CD4-positive, alpha-beta memory T cell (primary cell): ENCODE results near the gene FAM124A. TPM values are rescaled to one million over a fixed set of nuclear protein-coding genes. Genes with fewer than 3 reads are reported as not detected.

ENCODE experiments used
- CTCF ChIA-PET: fragments of 350-600 bp; sonication (Branson Sonifier 250); formaldehyde crosslinking; loops from one replicate; lab custom pipeline; 2021; ENCODE audit warnings: inconsistent platforms; ENCODE audit not compliant: partially characterized antibody; lab: Charles Lee
- POLR2A ChIA-PET: fragments of 350-600 bp; sonication (Branson Sonifier 250); formaldehyde crosslinking; loops from one replicate; lab custom pipeline; 2021; ENCODE audit not compliant: partially characterized antibody; lab: Charles Lee
- DNase-seq, 5 donors: peaks; one replicate each; pipeline versions ENCODE4 v3.0.0 to v3.0.0-alpha.2; 2020 to 2022; ENCODE audit warnings: mixed read lengths in 1 of 5
- H3K27ac ChIP-seq: one replicate; pipeline ENCODE4 v1.7.0; 2013; ENCODE audit warnings: low read depth, low read length
- H3K27me3 ChIP-seq: 2 replicates; pipeline ENCODE4 v1.7.0; 2013; ENCODE audit warnings: mild to moderate bottlenecking, low read length, moderate library complexity; ENCODE audit not compliant: insufficient read depth
- H3K36me3 ChIP-seq: 2 replicates; pipeline ENCODE4 v1.7.0; 2013; ENCODE audit warnings: mild to moderate bottlenecking, low read length, moderate library complexity; ENCODE audit not compliant: insufficient read depth
- H3K4me1 ChIP-seq: 2 replicates; pipeline ENCODE4 v1.7.0; 2013; ENCODE audit warnings: mild to moderate bottlenecking, low read length, moderate library complexity; ENCODE audit not compliant: insufficient read depth
- H3K4me3 ChIP-seq, 2 donors: one replicate each; pipeline ENCODE4 v1.7.0; 2013; ENCODE audit warnings: low read length in 2 of 2, mild to moderate bottlenecking in 1 of 2
- H3K9me3 ChIP-seq, 2 donors: one replicate each; pipeline ENCODE4 v1.7.0; 2013; ENCODE audit warnings: low read length in 2 of 2, control low read depth in 1 of 2; ENCODE audit not compliant: control insufficient read depth in 1 of 2
- H3K27ac Mint-ChIP-seq, 7 donors: one replicate each; pipeline ENCODE4 v1.8.0; 2020 to 2021; ENCODE audit warnings: mixed read lengths in 7 of 7, mild to moderate bottlenecking in 6 of 7, inconsistent platforms in 3 of 7, moderate library complexity in 3 of 7
- H3K27me3 Mint-ChIP-seq, 2 donors: one replicate each; pipeline ENCODE4 v1.8.0; 2020 to 2021; ENCODE audit warnings: mixed read lengths in 2 of 2
- H3K36me3 Mint-ChIP-seq, 2 donors: one replicate each; pipeline ENCODE4 v1.8.0; 2020 to 2021; ENCODE audit warnings: mixed read lengths in 2 of 2, inconsistent platforms in 1 of 2, mild to moderate bottlenecking in 1 of 2
- H3K4me1 Mint-ChIP-seq, 4 donors: one replicate each; pipeline ENCODE4 v1.8.0; 2020 to 2021; ENCODE audit warnings: mixed read lengths in 4 of 4, mild to moderate bottlenecking in 1 of 4
- H3K4me3 Mint-ChIP-seq, 8 donors: one replicate each; pipeline ENCODE4 v1.8.0; 2020 to 2021; ENCODE audit warnings: mixed read lengths in 8 of 8, mild to moderate bottlenecking in 7 of 8, moderate library complexity in 6 of 8, inconsistent platforms in 3 of 8
- H3K9me3 Mint-ChIP-seq, 8 donors: one replicate each; pipeline ENCODE4 v1.8.0; 2020 to 2021; ENCODE audit warnings: mixed read lengths in 8 of 8, mild to moderate bottlenecking in 5 of 8, inconsistent platforms in 3 of 8, moderate library complexity in 1 of 8
- intact Hi-C: fragments of 100-400 bp; cut with micrococcal nuclease; formaldehyde crosslinking; loops from one replicate; pipeline ENCODE4 v1.15.1; 2023
- polyA plus RNA-seq, 2 donors: library from polyadenylated mRNA; unstranded; fragments of 300-500 nt; fragmentation: Illumina TruSeq; gene quantifications; one replicate each; pipeline ENCODE4 v1.2.3, GENCODE V29; 2021
- total RNA-seq, 2 experiments: library from RNA; stranded (reverse); gene quantifications; one replicate each; pipeline ENCODE4 v1.2.3, GENCODE V29; 2021

The FAM124A gene
- total and polyA plus RNA-seq, 4 experiments from 2014 or later, result not detected

- Mint-ChIP-seq H3K4me3 (no peak overlapping the region), H3K36me3 (no peaks in the 10 kb centered on the region), H3K27me3 (peaks cover 24 to 33% of the 10 kb centered on the region in 2 donors), H3K4me1 (no peaks in the 10 kb centered on the region), H3K9me3 (peaks cover 0 to 2% (median 0%) of the 10 kb centered on the region in 8 donors), H3K27ac (no peak overlapping the region)
- no peaks in the 10 kb centered on the region for H3K9me3 ChIP-seq
- CTCF ChIA-PET, result interaction anchor here (1.2 kb wide), 1 partner anchor 105 kb away, joined by 3 read pairs; no protein-coding TSS in a partner anchor
- intact Hi-C loops, result no loop called here
- POLR2A ChIA-PET, result no interaction called here
- no peaks in the 10 kb centered on the region for H3K36me3 ChIP-seq
- no peaks in the 10 kb centered on the region for H3K4me1 ChIP-seq
- no peak overlapping the region for H3K27ac ChIP-seq
- no peak for DNase-seq
- H3K4me3 ChIP-seq, result no peak overlapping the region
- peaks cover 4% of the 10 kb centered on the region for H3K27me3 ChIP-seq
Measured at GRCh38 chr13:51181786-51182383, 40.3 kb upstream of the FAM124A start.

- H3K4me3 Mint-ChIP-seq, result no peak overlapping the region
- H3K27ac ChIP-seq, result no peak overlapping the region
- no peaks in the 10 kb centered on the region for H3K4me1 ChIP-seq
- no peaks in the 10 kb centered on the region for H3K9me3 ChIP-seq
- intact Hi-C loops, result no loop called here
- no peaks in the 10 kb centered on the region for H3K9me3 Mint-ChIP-seq
- H3K4me1 Mint-ChIP-seq, result no peaks in the 10 kb centered on the region
- no peaks in the 10 kb centered on the region for H3K36me3 ChIP-seq
- CTCF ChIA-PET, result no interaction called here
- no peak overlapping the region for H3K27ac Mint-ChIP-seq
- H3K36me3 Mint-ChIP-seq, result no peaks in the 10 kb centered on the region
- H3K27me3 Mint-ChIP-seq, result peaks cover 23 to 25% of the 10 kb centered on the region in 2 donors
- POLR2A ChIA-PET, result no interaction called here
- no peak for DNase-seq
- no peak overlapping the region for H3K4me3 ChIP-seq
- H3K27me3 ChIP-seq, result no peaks in the 10 kb centered on the region
Measured at GRCh38 chr13:51191743-51192142, 30.5 kb upstream of the FAM124A start.

GRCh38 chr13:51192348-51192747 is 29.9 kb upstream of the FAM124A start:
- CTCF ChIA-PET, result no interaction called here
- Histone ChIP-seq H3K4me1 (no peaks in the 10 kb centered on the region), H3K27me3 (no peaks in the 10 kb centered on the region), H3K36me3 (no peaks in the 10 kb centered on the region), H3K4me3 (no peak overlapping the region), H3K27ac (no peak overlapping the region), H3K9me3 (no peaks in the 10 kb centered on the region)
- DNase-seq, result no peak
- Mint-ChIP-seq H3K27ac (no peak overlapping the region), H3K4me1 (no peaks in the 10 kb centered on the region), H3K9me3 (no peaks in the 10 kb centered on the region), H3K36me3 (no peaks in the 10 kb centered on the region), H3K27me3 (peaks cover 21 to 22% of the 10 kb centered on the region in 2 donors), H3K4me3 (no peak overlapping the region)
- POLR2A ChIA-PET, result no interaction called here
- intact Hi-C loops, result no loop called here

- Mint-ChIP-seq H3K4me1 (no peaks in the 10 kb centered on the region), H3K27me3 (peaks cover 20 to 23% of the 10 kb centered on the region in 2 donors), H3K4me3 (no peak overlapping the region), H3K36me3 (no peaks in the 10 kb centered on the region), H3K9me3 (peaks cover 0 to 4% (median 0%) of the 10 kb centered on the region in 8 donors), H3K27ac (no peak overlapping the region)
- Histone ChIP-seq H3K36me3 (no peaks in the 10 kb centered on the region), H3K9me3 (no peaks in the 10 kb centered on the region), H3K27me3 (no peaks in the 10 kb centered on the region), H3K27ac (no peak overlapping the region), H3K4me1 (no peaks in the 10 kb centered on the region), H3K4me3 (no peak overlapping the region)
- POLR2A ChIA-PET, result no interaction called here
- intact Hi-C loops, result no loop called here
- DNase-seq, result no peak
- CTCF ChIA-PET, result no interaction called here
Measured at GRCh38 chr13:51193387-51193786, 28.8 kb upstream of the FAM124A start.

- DNase-seq, result no peak
- Mint-ChIP-seq H3K9me3 (peaks cover 0 to 7% (median 4%) of the 10 kb centered on the region in 8 donors), H3K27ac (no peak overlapping the region), H3K4me1 (no peaks in the 10 kb centered on the region), H3K27me3 (peaks cover 19 to 20% of the 10 kb centered on the region in 2 donors), H3K4me3 (no peak overlapping the region), H3K36me3 (no peaks in the 10 kb centered on the region)
- ChIA-PET POLR2A (no interaction called here), CTCF (no interaction called here)
- no peaks in the 10 kb centered on the region for H3K9me3 ChIP-seq
- H3K36me3 ChIP-seq, result no peaks in the 10 kb centered on the region
- H3K27me3 ChIP-seq, result no peaks in the 10 kb centered on the region
- intact Hi-C loops, result no loop called here
- H3K4me1 ChIP-seq, result no peaks in the 10 kb centered on the region
- H3K27ac ChIP-seq, result no peak overlapping the region
- H3K4me3 ChIP-seq, result no peak overlapping the region
Measured at GRCh38 chr13:51194942-51195341, 27.3 kb upstream of the FAM124A start.

GRCh38 chr13:51201886-51202285 is 20.3 kb upstream of the FAM124A start:
- ChIA-PET CTCF (no interaction called here), POLR2A (no interaction called here)
- Histone ChIP-seq H3K27me3 (no peaks in the 10 kb centered on the region), H3K9me3 (no peaks in the 10 kb centered on the region), H3K36me3 (no peaks in the 10 kb centered on the region), H3K4me3 (no peak overlapping the region), H3K27ac (no peak overlapping the region), H3K4me1 (no peaks in the 10 kb centered on the region)
- Mint-ChIP-seq H3K4me3 (no peak overlapping the region), H3K36me3 (no peaks in the 10 kb centered on the region), H3K9me3 (peaks cover 0 to 8% (median 5%) of the 10 kb centered on the region in 8 donors), H3K27ac (no peak overlapping the region), H3K4me1 (no peaks in the 10 kb centered on the region), H3K27me3 (peaks cover 14 to 16% of the 10 kb centered on the region in 2 donors)
- no peak for DNase-seq
- intact Hi-C loops, result no loop called here

DNA sequence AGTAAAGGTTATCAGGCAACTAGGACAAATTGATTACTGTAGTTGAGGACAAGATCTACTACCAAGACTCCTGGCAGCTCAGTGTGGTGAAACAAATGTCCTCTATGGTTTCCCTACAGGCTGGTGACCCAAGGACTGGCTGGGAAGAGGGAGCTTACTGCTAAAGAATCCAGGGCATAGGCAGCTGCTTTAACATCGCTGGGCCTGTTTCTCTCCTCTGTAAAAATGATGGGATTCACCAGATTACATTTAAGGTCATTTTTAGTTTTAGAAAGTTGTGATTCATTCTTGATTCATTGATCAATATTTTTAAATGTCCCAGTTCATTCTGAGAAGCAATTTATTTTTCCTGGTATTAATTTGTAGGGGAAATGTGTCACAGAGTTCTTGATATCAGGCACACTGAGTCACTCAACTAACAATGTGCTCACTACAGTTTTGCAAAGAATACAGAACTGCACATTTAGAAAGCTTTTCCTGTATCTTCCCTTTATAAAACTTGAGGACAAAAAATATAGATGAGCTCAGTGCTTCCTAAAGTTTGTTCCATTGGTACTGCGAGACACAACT is 19.6 kb upstream of the FAM124A start:
- Mint-ChIP-seq H3K36me3 (no peaks in the 10 kb centered on the region), H3K27me3 (peaks cover 14 to 18% of the 10 kb centered on the region in 2 donors), H3K4me1 (no peaks in the 10 kb centered on the region), H3K9me3 (peaks cover 0 to 8% (median 5%) of the 10 kb centered on the region in 8 donors), H3K4me3 (no peak overlapping the region), H3K27ac (no peak overlapping the region)
- ChIA-PET CTCF (no interaction called here), POLR2A (no interaction called here)
- H3K36me3 ChIP-seq, result no peaks in the 10 kb centered on the region
- no peaks in the 10 kb centered on the region for H3K9me3 ChIP-seq
- DNase-seq, result no peak
- H3K27me3 ChIP-seq, result no peaks in the 10 kb centered on the region
- H3K27ac ChIP-seq, result no peak overlapping the region
- intact Hi-C loops, result no loop called here
- no peak overlapping the region for H3K4me3 ChIP-seq
- no peaks in the 10 kb centered on the region for H3K4me1 ChIP-seq
